GM18870 (cell line): ENCODE measurements around the gene TMEM247.

Source experiments
- ATAC-seq: cut with Tn5 transposase; IDR thresholded peaks from one replicate; pipeline ENCODE4 v1.9.1; 2021; ENCODE audit warnings: moderate library complexity; ENCODE audit not compliant: unreplicated experiment

The TMEM247 gene

GRCh38 chr2:46488389-46488788 lies 9.0 kb downstream of the TMEM247 start:
- no peak for ATAC-seq

DNA sequence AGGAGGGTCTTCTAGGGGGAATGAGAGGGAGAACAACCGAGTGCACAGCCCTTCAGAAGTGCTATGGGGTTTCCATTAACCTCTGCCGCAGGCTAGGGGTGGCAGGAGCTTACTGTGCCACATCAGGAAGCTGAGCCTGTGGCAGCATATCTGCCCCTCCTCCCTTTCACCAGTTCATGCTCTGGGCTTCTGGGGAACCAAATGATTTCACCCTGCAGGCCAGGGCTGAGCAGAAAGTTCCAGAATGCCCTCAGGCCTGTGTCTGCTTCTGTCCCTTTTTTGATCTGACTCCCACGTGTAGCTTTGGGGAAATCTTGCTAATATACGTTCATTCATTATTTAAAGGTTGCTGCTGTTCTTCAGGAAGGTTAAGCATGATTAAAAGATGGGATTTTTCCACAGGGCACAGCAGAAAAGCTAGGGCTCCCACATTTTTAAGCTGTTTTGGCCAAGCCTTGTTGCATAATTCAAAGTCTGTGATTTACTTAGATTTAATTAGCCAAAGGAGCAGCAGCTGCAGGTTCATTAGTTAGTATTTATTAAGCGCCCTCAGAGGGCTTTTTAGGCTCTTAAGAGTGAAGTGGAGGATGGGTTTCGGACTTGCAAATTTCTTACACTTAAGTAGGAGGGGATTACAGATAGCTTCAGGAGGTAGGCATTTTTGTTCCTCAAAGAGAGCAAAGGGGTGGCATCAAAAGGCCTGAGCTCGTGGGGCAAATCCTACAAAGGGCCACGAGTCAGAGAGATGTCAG lies 10.2 kb downstream of the TMEM247 start:
- no peak for ATAC-seq

GRCh38 chr2:46490521-46491141 lies 11.3 kb downstream of the TMEM247 start:
- ATAC-seq = peak; percentile 39

DNA sequence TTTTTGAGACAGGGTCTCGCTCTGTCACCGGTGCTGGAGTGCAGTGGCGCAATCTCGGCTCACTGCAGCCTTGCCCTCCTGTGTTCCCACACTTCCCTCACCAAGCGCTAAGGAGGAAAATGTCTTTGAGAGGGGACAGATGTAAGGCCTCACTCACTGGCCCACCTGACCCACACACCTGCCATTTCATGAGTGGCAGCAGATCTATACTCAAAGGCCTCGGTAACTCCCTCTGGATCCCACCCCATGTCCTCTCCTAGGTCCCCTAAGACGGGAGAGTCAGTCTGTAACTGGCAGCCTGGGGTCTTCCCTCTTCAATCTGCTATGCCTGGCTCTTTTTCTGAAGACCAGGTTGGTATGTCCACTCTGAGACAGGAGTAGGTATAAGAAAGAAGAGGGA lies 12.9 kb downstream of the TMEM247 start:
- no peak for ATAC-seq

GRCh38 chr2:46493241-46493970 lies 14.0 kb downstream of the TMEM247 start:
- peak; percentile 77 for ATAC-seq

GRCh38 chr2:46493971-46494250 lies 14.5 kb downstream of the TMEM247 start:
- no peak for ATAC-seq

GRCh38 chr2:46494596-46494995 lies 15.2 kb downstream of the TMEM247 start:
- no peak for ATAC-seq

GRCh38 chr2:46495231-46496030 lies 16.1 kb downstream of the TMEM247 start:
- ATAC-seq = no peak

DNA sequence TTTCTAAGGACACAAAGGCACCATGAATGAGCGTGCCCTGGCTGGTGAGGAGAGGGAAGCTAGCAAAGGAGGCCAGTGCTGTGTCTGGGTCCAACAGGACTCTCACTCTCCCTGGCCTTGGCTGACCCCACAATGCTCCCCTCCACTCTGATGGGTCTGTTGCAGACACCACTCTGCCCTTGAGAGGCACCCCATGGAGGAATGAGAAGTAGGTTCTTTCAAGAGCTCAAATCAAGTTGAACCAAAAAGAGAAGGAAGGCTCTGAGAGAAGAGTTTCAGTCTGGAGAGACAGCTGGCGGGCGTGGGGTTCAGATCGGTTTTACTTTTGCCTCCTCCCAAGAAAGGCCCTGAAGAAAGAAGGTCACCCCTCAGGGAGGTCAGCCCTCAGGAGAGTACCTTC lies 18.4 kb downstream of the TMEM247 start:
- ATAC-seq = no peak

DNA sequence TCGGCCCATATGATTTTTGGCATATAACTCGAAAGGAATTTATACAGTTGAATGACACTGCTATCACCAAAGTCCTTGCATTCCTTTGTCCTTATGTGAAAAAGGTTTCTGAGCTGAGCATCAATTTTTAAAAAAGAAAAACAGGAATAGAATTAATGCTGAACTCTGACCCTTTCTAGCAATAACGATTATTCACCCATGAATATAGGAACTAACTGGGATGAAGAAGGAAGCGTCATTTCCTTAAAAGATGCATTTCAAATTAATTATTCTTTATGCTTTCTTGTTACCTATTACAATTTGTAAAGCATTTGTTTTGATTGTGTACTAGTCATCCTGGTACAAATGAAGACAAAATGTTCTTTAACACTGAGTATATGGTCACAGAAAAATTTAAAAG lies 19.3 kb downstream of the TMEM247 start:
- no peak for ATAC-seq

DNA sequence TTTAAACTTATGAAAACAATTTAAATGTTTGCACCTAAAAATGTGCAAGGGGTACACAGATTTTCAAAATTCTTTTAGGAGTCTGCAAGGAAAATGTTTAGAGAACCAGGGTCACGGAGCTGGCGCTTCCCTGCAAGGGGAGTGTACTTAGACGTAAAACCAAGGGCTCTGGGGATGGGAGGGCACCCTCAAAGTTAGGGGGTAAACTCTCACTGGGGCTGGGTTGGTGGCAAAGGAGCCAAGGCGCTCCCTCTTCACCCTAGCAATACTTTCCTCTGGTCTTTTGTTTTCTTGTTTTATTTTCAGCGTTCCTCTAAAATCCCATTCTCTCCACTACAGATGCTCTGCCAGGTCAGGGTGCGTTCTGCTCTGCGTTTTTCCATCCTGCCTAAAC lies 20.0 kb downstream of the TMEM247 start:
- no peak for ATAC-seq

DNA sequence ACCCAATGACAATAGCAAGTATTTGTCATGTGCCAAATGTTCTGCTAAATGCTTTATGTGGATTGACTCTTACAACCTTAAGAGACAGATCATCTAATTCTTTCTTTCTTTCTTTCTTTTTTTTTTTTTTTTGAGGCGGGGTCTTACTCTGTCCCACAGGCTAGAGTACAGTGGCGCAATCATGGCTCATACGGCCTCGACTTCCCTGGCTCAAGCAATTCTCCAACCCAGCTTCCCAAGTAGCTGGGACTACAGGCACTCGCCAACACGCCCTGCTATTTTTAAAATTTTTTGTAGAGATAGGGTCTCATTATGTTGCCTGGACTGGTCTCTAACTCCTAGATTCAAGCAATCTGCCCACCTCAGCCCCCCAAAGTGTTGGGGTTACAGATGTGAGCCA lies 21.4 kb downstream of the TMEM247 start:
- no peak for ATAC-seq

- ATAC-seq = no peak
Measured at GRCh38 chr2:46502291-46502885, 23.0 kb downstream of the TMEM247 start.

- ATAC-seq = no peak
Measured at GRCh38 chr2:46503686-46504085, 24.3 kb downstream of the TMEM247 start.

DNA sequence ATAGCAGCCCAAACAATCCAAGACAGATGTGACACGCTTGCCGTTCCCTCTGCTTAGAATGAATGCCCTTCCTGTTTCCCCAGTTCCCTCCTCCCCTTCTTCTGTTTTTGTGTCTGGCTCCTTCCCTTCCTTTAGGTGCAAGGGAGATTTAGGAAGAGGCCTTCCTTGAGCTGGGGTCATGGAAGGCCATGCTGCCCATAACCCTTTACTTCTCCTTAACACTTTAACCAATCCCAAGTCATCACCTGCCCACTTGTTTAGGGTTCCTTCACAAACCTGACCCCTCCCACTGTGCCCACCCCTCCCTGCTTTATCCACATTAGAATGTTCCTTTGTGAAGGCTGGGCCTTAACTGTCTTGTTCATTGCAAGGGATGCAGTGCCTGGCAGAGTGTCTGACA lies 24.9 kb downstream of the TMEM247 start:
- ATAC-seq = no peak

GRCh38 chr2:46504685-46505471 lies 25.5 kb downstream of the TMEM247 start:
- no peak for ATAC-seq

DNA sequence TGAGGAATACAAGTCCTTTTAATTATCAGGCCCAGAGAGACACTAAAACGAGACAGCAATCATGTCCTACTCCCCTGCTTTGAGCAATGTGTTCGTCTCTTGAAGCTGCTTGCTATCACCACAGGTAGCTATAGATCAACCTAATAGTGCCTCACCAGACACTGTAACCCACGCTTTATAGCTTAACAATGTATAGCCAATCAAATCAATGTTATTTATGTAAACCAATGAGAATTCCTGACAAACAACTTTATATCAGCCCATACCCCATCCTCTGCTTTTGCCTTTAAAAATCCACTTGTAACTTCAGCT lies 26.1 kb downstream of the TMEM247 start:
- ATAC-seq = no peak

- no peak for ATAC-seq
Measured at GRCh38 chr2:46506131-46506706, 26.9 kb downstream of the TMEM247 start.

DNA sequence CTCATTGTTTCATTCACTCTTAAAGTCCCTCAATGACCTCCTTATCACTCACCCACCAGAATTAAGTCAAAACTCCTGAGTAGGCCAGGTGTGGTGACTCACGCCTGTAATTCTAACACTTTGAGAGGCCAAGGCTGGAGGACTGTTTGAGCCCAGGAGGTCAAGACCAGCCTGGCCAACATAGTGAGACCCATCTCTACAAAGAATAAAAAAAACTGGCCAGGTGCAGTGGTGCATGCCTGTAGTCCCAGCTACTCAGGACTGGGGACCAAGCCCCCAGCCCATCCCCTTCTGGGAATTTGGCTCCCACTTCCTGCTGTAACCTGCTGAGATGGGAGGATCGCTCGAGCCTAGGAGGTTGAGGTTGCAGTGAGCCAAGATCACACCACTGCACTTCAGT lies 28.9 kb downstream of the TMEM247 start:
- ATAC-seq = no peak

DNA sequence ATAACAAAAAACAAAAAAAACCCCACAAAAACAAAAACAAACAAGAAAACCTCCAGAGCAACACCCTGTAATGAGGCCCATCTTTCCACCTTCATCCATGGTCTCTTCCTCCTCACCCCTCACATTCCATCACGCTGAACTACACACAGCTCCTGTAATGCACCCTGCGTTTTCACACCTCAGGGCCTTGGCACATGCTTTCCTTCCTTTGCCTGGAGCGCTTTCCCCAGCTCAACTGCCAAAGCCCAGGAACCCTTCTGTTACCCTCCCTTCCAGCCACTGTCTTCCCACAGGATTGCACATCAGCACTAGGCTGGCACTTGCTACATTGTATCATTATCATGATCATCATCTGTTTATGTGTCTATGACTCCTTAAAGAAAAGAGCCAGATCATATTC lies 29.4 kb downstream of the TMEM247 start:
- no peak for ATAC-seq
